ENCODE results near the gene MSH2. TPM values are rescaled to one million over a fixed set of nuclear protein-coding genes. Genes with fewer than 3 reads are reported as not detected.

MSH2 gene
- total RNA-seq, 3 donors from 2014 or later (not counting 1 experiment from before 2014, with no cell fraction given) = 11.9 to 18.8 (median 15.0) TPM

GRCh38 chr2:47457268-47457667 is 54.3 kb downstream of the MSH2 start:
- no peak overlapping the region for H3K27ac ChIP-seq (ENCODE audit: low read length)
- ATAC-seq (no peak), DNase-seq (no peak)
- no peaks in the 10 kb centered on the region for H3K9me3 ChIP-seq (ENCODE audit: control insufficient read depth, insufficient read depth, low read length)
- WGBS (ENCODE audit: insufficient coverage) = 89% methylated on average over 3 of the region's 5 CpGs
- H3K4me3 Mint-ChIP-seq = no peak overlapping the region
- H3K27me3 Mint-ChIP-seq (ENCODE audit: low read depth in 2 of 2) = no peaks in the 10 kb centered on the region
- H3K4me1 Mint-ChIP-seq = peaks cover 19 to 27% of the 10 kb centered on the region in 2 donors
- no peak overlapping the region for H3K4me3 ChIP-seq (ENCODE audit: low read length)
- no peaks in the 10 kb centered on the region for H3K36me3 Mint-ChIP-seq
- peak overlapping the region; percentile 14 to 18 for H3K27ac Mint-ChIP-seq
- H3K27me3 ChIP-seq (ENCODE audit: control insufficient read depth, insufficient read depth, low read length) = no peaks in the 10 kb centered on the region
- no peaks in the 10 kb centered on the region for H3K36me3 ChIP-seq (ENCODE audit: control insufficient read depth, insufficient read depth, low read length)
- intact Hi-C loops (cut with micrococcal nuclease) = no loop called here
- no peaks in the 10 kb centered on the region for H3K4me1 ChIP-seq (ENCODE audit: control insufficient read depth, insufficient read depth, low read length)
- H3K9me3 Mint-ChIP-seq = no peaks in the 10 kb centered on the region
- TF ChIP-seq CTCF (IDR thresholded peaks at IDR 0.05) = no peak

DNA sequence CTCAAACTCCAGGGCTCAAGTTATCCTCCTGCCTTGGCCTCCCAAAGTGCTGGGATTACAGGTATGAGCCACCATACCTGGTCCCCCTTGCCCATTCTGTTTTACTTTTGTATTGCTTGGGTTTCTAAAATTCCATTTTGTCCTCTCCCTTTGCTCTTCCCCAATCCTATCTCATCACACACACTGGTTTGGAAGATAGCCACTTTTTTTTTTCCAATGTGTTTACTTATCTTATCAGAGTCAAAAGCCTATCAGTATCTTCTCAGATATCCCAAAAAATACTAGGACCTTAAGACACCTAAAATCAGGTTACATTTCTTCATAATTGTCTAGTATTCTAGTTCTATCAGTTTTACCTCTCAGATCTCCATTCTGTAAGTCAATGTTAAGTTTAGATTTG is 56.1 kb downstream of the MSH2 start:
- H3K9me3 Mint-ChIP-seq = no peaks in the 10 kb centered on the region
- DNase-seq (no peak), ATAC-seq (no peak)
- Histone ChIP-seq H3K36me3 (ENCODE audit: control insufficient read depth, insufficient read depth, low read length) (peaks cover 5% of the 10 kb centered on the region), H3K9me3 (ENCODE audit: control insufficient read depth, insufficient read depth, low read length) (no peaks in the 10 kb centered on the region), H3K27me3 (ENCODE audit: control insufficient read depth, insufficient read depth, low read length) (no peaks in the 10 kb centered on the region), H3K27ac (ENCODE audit: low read length) (no peak overlapping the region), H3K4me3 (ENCODE audit: low read length) (no peak overlapping the region), H3K4me1 (ENCODE audit: control insufficient read depth, insufficient read depth, low read length) (no peaks in the 10 kb centered on the region)
- H3K27ac Mint-ChIP-seq = peak overlapping the region; percentile 11 to 17
- H3K36me3 Mint-ChIP-seq = no peaks in the 10 kb centered on the region
- H3K27me3 Mint-ChIP-seq (ENCODE audit: low read depth in 2 of 2) = no peaks in the 10 kb centered on the region
- peaks cover 18 to 19% of the 10 kb centered on the region in 2 donors for H3K4me1 Mint-ChIP-seq
- H3K4me3 Mint-ChIP-seq = no peak overlapping the region
- intact Hi-C loops (cut with micrococcal nuclease) = no loop called here
- no peak for TF ChIP-seq CTCF (IDR thresholded peaks at IDR 0.05)

DNA sequence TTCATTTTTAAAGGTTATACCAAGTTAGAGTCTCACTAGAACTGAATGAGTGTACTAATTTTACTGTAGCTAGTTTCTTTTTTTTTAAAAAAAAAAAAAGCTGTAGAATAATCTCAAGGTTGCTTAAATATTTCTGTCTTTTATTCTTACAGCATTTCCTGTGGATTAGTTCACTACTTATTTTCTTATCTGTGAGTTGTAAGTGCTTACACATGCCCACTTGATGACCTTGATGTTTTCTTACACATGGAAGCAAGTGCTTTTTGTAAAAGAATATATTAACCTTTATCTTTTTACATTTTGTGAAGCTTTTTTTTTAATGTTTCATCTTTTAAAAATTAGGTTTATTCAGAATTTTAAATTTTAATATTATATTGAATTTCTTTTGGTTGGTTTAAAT is 57.8 kb downstream of the MSH2 start:
- Histone ChIP-seq H3K36me3 (ENCODE audit: control insufficient read depth, insufficient read depth, low read length) (peaks cover 10% of the 10 kb centered on the region), H3K27ac (ENCODE audit: low read length) (no peak overlapping the region), H3K27me3 (ENCODE audit: control insufficient read depth, insufficient read depth, low read length) (no peaks in the 10 kb centered on the region), H3K4me1 (ENCODE audit: control insufficient read depth, insufficient read depth, low read length) (no peaks in the 10 kb centered on the region), H3K4me3 (ENCODE audit: low read length) (no peak overlapping the region), H3K9me3 (ENCODE audit: control insufficient read depth, insufficient read depth, low read length) (no peaks in the 10 kb centered on the region)
- Mint-ChIP-seq H3K36me3 (no peaks in the 10 kb centered on the region), H3K9me3 (no peaks in the 10 kb centered on the region), H3K4me3 (no peak overlapping the region), H3K4me1 (peaks cover 18 to 19% of the 10 kb centered on the region in 2 donors), H3K27me3 (ENCODE audit: low read depth in 2 of 2) (no peaks in the 10 kb centered on the region), H3K27ac (no peak overlapping the region)
- no peak for TF ChIP-seq CTCF (IDR thresholded peaks at IDR 0.05)
- ATAC-seq (no peak), DNase-seq (no peak)
- intact Hi-C loops (cut with micrococcal nuclease) = no loop called here

DNA sequence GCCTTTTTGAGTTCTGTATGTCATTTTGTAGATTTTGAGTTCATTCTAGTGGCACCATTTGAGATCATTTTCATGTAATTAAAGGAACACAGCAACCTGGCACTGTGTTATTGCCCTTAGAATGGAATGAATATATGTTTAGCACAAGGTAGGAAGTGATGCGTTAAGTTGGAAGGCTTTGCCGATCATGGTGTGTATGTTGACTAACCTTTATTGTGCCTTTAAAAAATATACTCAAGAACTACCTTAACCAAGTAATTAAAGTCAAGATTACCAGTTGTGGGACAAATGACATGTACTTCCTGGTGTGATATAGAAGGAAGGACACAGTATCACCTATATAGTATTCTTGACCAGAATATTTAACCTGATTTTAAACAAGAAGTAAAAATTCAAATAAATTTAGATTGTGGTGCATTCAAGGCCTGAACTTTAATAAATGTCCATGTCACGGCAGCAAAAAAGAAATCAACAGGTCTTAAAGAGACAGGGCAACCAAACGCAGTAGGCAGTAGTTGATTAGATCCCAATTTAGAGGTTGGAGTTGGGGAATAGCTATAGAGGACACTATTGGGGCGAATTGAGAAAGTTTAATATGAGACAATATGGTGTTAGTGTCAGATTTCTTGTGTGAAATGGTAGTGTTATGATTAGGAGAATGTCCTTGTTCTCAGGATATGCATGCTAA is 68.6 kb downstream of the MSH2 start:
- H3K4me1 ChIP-seq (ENCODE audit: control insufficient read depth, insufficient read depth, low read length) = no peaks in the 10 kb centered on the region
- H3K4me3 ChIP-seq (ENCODE audit: low read length) = no peak overlapping the region
- 96% methylated on average over 3 of the region's 5 CpGs for WGBS (ENCODE audit: insufficient coverage)
- H3K36me3 Mint-ChIP-seq = peaks cover 10% of the 10 kb centered on the region
- peaks cover 22% of the 10 kb centered on the region for H3K36me3 ChIP-seq (ENCODE audit: control insufficient read depth, insufficient read depth, low read length)
- H3K27me3 Mint-ChIP-seq (ENCODE audit: low read depth in 2 of 2) = no peaks in the 10 kb centered on the region
- H3K27ac ChIP-seq (ENCODE audit: low read length) = no peak overlapping the region
- H3K4me3 Mint-ChIP-seq = no peak overlapping the region
- no peak overlapping the region for H3K27ac Mint-ChIP-seq
- no peak for ATAC-seq
- intact Hi-C loops (cut with micrococcal nuclease) = no loop called here
- no peaks in the 10 kb centered on the region for H3K4me1 Mint-ChIP-seq
- H3K27me3 ChIP-seq (ENCODE audit: control insufficient read depth, insufficient read depth, low read length) = no peaks in the 10 kb centered on the region
- no peak for TF ChIP-seq CTCF (IDR thresholded peaks at IDR 0.05)
- DNase-seq = no peak
- H3K9me3 Mint-ChIP-seq = no peaks in the 10 kb centered on the region
- no peaks in the 10 kb centered on the region for H3K9me3 ChIP-seq (ENCODE audit: control insufficient read depth, insufficient read depth, low read length)

Data from natural killer cell (primary cell).